ENCODE measurements around the gene CCDC142.

- TF ChIP-seq ESRRA (CRISPR knock-in tag; IDR thresholded peaks at IDR 0.05; ENCODE audit: borderline replicate concordance) (no peak), CTCF (IDR thresholded peaks at IDR 0.05) (no peak), NFATC4 (CRISPR knock-in tag; IDR thresholded peaks at IDR 0.05) (no peak), CBFB (CRISPR knock-in tag; IDR thresholded peaks at IDR 0.05; ENCODE audit: low read depth) (no peak), CREB1 (CRISPR knock-in tag; IDR thresholded peaks at IDR 0.05) (no peak), USF2 (CRISPR knock-in tag; IDR thresholded peaks at IDR 0.05) (no peak)
These were observed 1.4 kb downstream of the CCDC142 start for GRCh38 chr2:74481431-74481830.
